T-helper 22 cell (primary cell): ENCODE results near the gene AMER2.

Source experiments
- DNase-seq: peaks from one replicate; pipeline ENCODE4 v3.0.0-alpha.2; 2020; ENCODE audit warnings: low read depth

AMER2 gene

GRCh38 chr13:25171517-25172302 lies at the start of gene AMER2:
Gene AMER2, minus strand, starts transcription at chr13:25172288. Its CDS starts 669 bp downstream, at chr13:25171619.
- no peak for DNase-seq

- no peak for DNase-seq
Measured at GRCh38 chr13:25218019-25218418, 45.9 kb upstream of the AMER2 start.

- no peak for DNase-seq
Measured at GRCh38 chr13:25217023-25217885, 45.2 kb upstream of the AMER2 start.

- no peak for DNase-seq
Measured at GRCh38 chr13:25215253-25215575, 43.1 kb upstream of the AMER2 start.

- DNase-seq: no peak
Measured at GRCh38 chr13:25214491-25215252, 42.6 kb upstream of the AMER2 start.

- DNase-seq: no peak
Measured at GRCh38 chr13:25213715-25214114, 41.6 kb upstream of the AMER2 start.

- no peak for DNase-seq
Measured at GRCh38 chr13:25210842-25211569, 38.9 kb upstream of the AMER2 start.

- no peak for DNase-seq
Measured at GRCh38 chr13:25207291-25207810, 35.3 kb upstream of the AMER2 start.

- no peak for DNase-seq
Measured at GRCh38 chr13:25204863-25205262, 32.8 kb upstream of the AMER2 start.

GRCh38 chr13:25203127-25203740 lies 31.1 kb upstream of the AMER2 start:
- DNase-seq: no peak

GRCh38 chr13:25200783-25201182 lies 28.7 kb upstream of the AMER2 start:
- no peak for DNase-seq

GRCh38 chr13:25198647-25199046 lies 26.6 kb upstream of the AMER2 start:
- no peak for DNase-seq

GRCh38 chr13:25196971-25197370 lies 24.9 kb upstream of the AMER2 start:
- no peak for DNase-seq

- DNase-seq: no peak
Measured at GRCh38 chr13:25192936-25193335, 20.8 kb upstream of the AMER2 start.

GRCh38 chr13:25192489-25192888 lies 20.4 kb upstream of the AMER2 start:
- DNase-seq: no peak

GRCh38 chr13:25192052-25192451 lies 20.0 kb upstream of the AMER2 start:
- no peak for DNase-seq

- no peak for DNase-seq
Measured at GRCh38 chr13:25190771-25191170, 18.7 kb upstream of the AMER2 start.

- no peak for DNase-seq
Measured at GRCh38 chr13:25190256-25190655, 18.2 kb upstream of the AMER2 start.

- no peak for DNase-seq
Measured at GRCh38 chr13:25187596-25187995, 15.5 kb upstream of the AMER2 start.

- DNase-seq: no peak
Measured at GRCh38 chr13:25186187-25186586, 14.1 kb upstream of the AMER2 start.

- no peak for DNase-seq
Measured at GRCh38 chr13:25181597-25181996, 9.5 kb upstream of the AMER2 start.
